ENCODE measurements around the gene ARHGAP25. TPM values are rescaled to one million over a fixed set of nuclear protein-coding genes. Genes with fewer than 3 reads are reported as not detected.

ARHGAP25 gene
- polyA plus RNA-seq, 3 donors: 20.8 to 56.8 (median 36.3) TPM

GRCh38 chr2:68726100-68726499 is 8.5 kb upstream of the ARHGAP25 start:
- Histone ChIP-seq H3K4me1 (ENCODE audit: control insufficient read depth in 1 of 2, insufficient read depth in 2 of 2, low read length in 2 of 2) (peaks cover 41 to 68% of the 10 kb centered on the region in 2 donors), H3K79me2 (ENCODE audit: insufficient read depth, low read length) (no peaks in the 10 kb centered on the region), H3K4me2 (replicated peaks; ENCODE audit: extremely low read depth, low read length, poor library complexity, severe bottlenecking) (peak overlapping the region; percentile 81), H3K27ac (ENCODE audit: low read depth in 1 of 2, low read length in 2 of 2) (peak overlapping the region in 1 of 2 donors; percentile 65), H3K9me3 (replicated peaks in 1 of 2; ENCODE audit: control insufficient read depth in 1 of 2, insufficient read depth in 1 of 2, low read length in 2 of 2) (no peaks in the 10 kb centered on the region), H3K9ac (ENCODE audit: insufficient read depth, low read length, poor library complexity, severe bottlenecking) (no peak overlapping the region), H3K27me3 (ENCODE audit: control insufficient read depth in 2 of 2, insufficient read depth in 2 of 2, low read length in 2 of 2) (no peaks in the 10 kb centered on the region), H2AFZ (ENCODE audit: insufficient read depth, low read depth, low read length, poor library complexity, severe bottlenecking) (no peak overlapping the region), H3K36me3 (replicated peaks in 1 of 2; ENCODE audit: control insufficient read depth in 1 of 2, insufficient read depth in 2 of 2, low read length in 2 of 2) (no peaks in the 10 kb centered on the region), H3K4me3 (replicated peaks in 1 of 3; ENCODE audit: low read depth in 2 of 3, low read length in 3 of 3) (peak overlapping the region in 1 of 3 experiments; percentile 72), H4K20me1 (ENCODE audit: insufficient read depth, low read length) (no peaks in the 10 kb centered on the region)
- H3K9me3 Mint-ChIP-seq: no peaks in the 10 kb centered on the region
- H3K4me3 Mint-ChIP-seq: no peak overlapping the region
- intact Hi-C loops (cut with micrococcal nuclease): no loop called here
- peaks cover 51% of the 10 kb centered on the region for H3K4me1 Mint-ChIP-seq
- H3K27ac Mint-ChIP-seq: peak overlapping the region in 5 of 7 donors; percentile 53 to 85 (median 74)
- no peak for TF ChIP-seq CTCF (IDR thresholded peaks at IDR 0.05)
- WGBS (ENCODE audit: insufficient coverage): 41% methylated on average over 2 of the region's 6 CpGs
- peaks cover 0 to 3% (median 3%) of the 10 kb centered on the region in 3 donors for H3K27me3 Mint-ChIP-seq (ENCODE audit: low read depth in 3 of 3)
- peaks cover 0 to 7% of the 10 kb centered on the region in 2 donors for H3K36me3 Mint-ChIP-seq
- DNase-seq: no peak

- H3K4me1 ChIP-seq (ENCODE audit: control insufficient read depth in 1 of 2, insufficient read depth in 2 of 2, low read length in 2 of 2): peaks cover 41 to 69% of the 10 kb centered on the region in 2 donors
- peaks cover 0 to 5% of the 10 kb centered on the region in 2 donors for H3K36me3 Mint-ChIP-seq
- H3K9me3 Mint-ChIP-seq: no peaks in the 10 kb centered on the region
- H3K4me1 Mint-ChIP-seq: peaks cover 45% of the 10 kb centered on the region
- H3K4me3 ChIP-seq (replicated peaks in 1 of 3; ENCODE audit: low read depth in 2 of 3, low read length in 3 of 3): peak overlapping the region; percentile 22 to 72 (median 56)
- no peak for TF ChIP-seq CTCF (IDR thresholded peaks at IDR 0.05)
- H3K27me3 ChIP-seq (ENCODE audit: control insufficient read depth in 2 of 2, insufficient read depth in 2 of 2, low read length in 2 of 2): no peaks in the 10 kb centered on the region
- H2AFZ ChIP-seq (ENCODE audit: insufficient read depth, low read depth, low read length, poor library complexity, severe bottlenecking): peak overlapping the region; percentile 33
- H3K27ac Mint-ChIP-seq: peak overlapping the region; percentile 60 to 87 (median 82)
- H4K20me1 ChIP-seq (ENCODE audit: insufficient read depth, low read length): no peaks in the 10 kb centered on the region
- no peak overlapping the region for H3K9ac ChIP-seq (ENCODE audit: insufficient read depth, low read length, poor library complexity, severe bottlenecking)
- intact Hi-C loops (cut with micrococcal nuclease): no loop called here
- H3K27me3 Mint-ChIP-seq (ENCODE audit: low read depth in 3 of 3): peaks cover 0 to 3% (median 2%) of the 10 kb centered on the region in 3 donors
- H3K36me3 ChIP-seq (replicated peaks in 1 of 2; ENCODE audit: control insufficient read depth in 1 of 2, insufficient read depth in 2 of 2, low read length in 2 of 2): no peaks in the 10 kb centered on the region
- no peaks in the 10 kb centered on the region for H3K79me2 ChIP-seq (ENCODE audit: insufficient read depth, low read length)
- H3K4me3 Mint-ChIP-seq: peak overlapping the region; percentile 71 to 82
- peak in 2 of 3 donors; percentile 47 to 55 for DNase-seq
- peak overlapping the region; percentile 81 for H3K4me2 ChIP-seq (replicated peaks; ENCODE audit: extremely low read depth, low read length, poor library complexity, severe bottlenecking)
- peak overlapping the region; percentile 33 to 65 for H3K27ac ChIP-seq (ENCODE audit: low read depth in 1 of 2, low read length in 2 of 2)
- no peaks in the 10 kb centered on the region for H3K9me3 ChIP-seq (replicated peaks in 1 of 2; ENCODE audit: control insufficient read depth in 1 of 2, insufficient read depth in 1 of 2, low read length in 2 of 2)
- WGBS (ENCODE audit: insufficient coverage): 0% methylated on average over 9 of the region's 11 CpGs
Observed at GRCh38 chr2:68726608-68727367, 7.8 kb upstream of the ARHGAP25 start.

All from CD14-positive monocyte (primary cell).